HepG2 (cell line): ENCODE measurements around the gene GMEB2. TPM values are rescaled to one million over a fixed set of nuclear protein-coding genes. Genes with fewer than 3 reads are reported as not detected.

Source experiments
- ATAC-seq: fragments of 200-7000 bp; cut with Tn5 transposase; 3 replicates; pipeline ENCODE4 v1.9.1; 2020; ENCODE audit warnings: mild to moderate bottlenecking, moderate library complexity
- BruUV-seq: library from RNA; stranded (reverse); fragments of 400-500 nt; replicated peaks from 2 replicates; lab custom pipeline; 2021; lab: Mats Ljungman, UMichigan
- CTCF ChIA-PET: fragments of 300-600 bp; formaldehyde crosslinking; extraction: SDS; loops from one replicate; lab custom pipeline; 2021; ENCODE audit warnings: low total read pairs, inconsistent platforms, low intra/inter-chr PET ratio; lab: Yijun Ruan, JAX
- POLR2A ChIA-PET: fragments of 350-600 bp; sonication (Branson Sonifier 250); formaldehyde crosslinking; loops from one replicate; lab custom pipeline; 2020; ENCODE audit warnings: antibody characterized with exemption, inconsistent platforms; lab: Yijun Ruan, JAX
- DNase-seq: peaks from one replicate; pipeline ENCODE4 v3.0.0-alpha.2; 2015; ENCODE audit warnings: low spot score
- FAIRE-seq: peaks from 3 replicates; lab custom pipeline; 2011; peaks lifted over from hg19 to GRCh38; lab: Jason Lieb, UNC
- H2AFZ ChIP-seq: one replicate; pipeline ENCODE4 v1.6.1; 2011; ENCODE audit warnings: low read length, inconsistent platforms
- H3K27ac ChIP-seq: fragments of 300-600 bp; 3 replicates; pipeline ENCODE4 v1.8.0; 2011; ENCODE audit warnings: mixed run types, mild to moderate bottlenecking, mixed read lengths, low read length, inconsistent platforms; ENCODE audit not compliant: insufficient read depth; ENCODE audit errors: extremely low read length
- H3K27me3 ChIP-seq, 2 experiments: fragments of 200-600 bp in 1 of 2; 2 replicates in 1 of 2; 3 replicates in 1 of 2; pipeline versions ENCODE4 v1.6.0 to v1.8.0; 2011; ENCODE audit warnings: low read length in 2 of 2, mild to moderate bottlenecking in 2 of 2, moderate library complexity in 2 of 2, inconsistent platforms in 1 of 2; ENCODE audit not compliant: insufficient read depth in 2 of 2, control insufficient read depth in 1 of 2
- H3K36me3 ChIP-seq, 2 experiments: fragments of 200-600 bp in 1 of 2; replicated peaks in 1 of 2; 2 replicates in 1 of 2; 3 replicates in 1 of 2; pipeline versions ENCODE4 v1.5.1 to v1.8.0; 2011; ENCODE audit warnings: low read length in 2 of 2, inconsistent platforms in 1 of 2; ENCODE audit not compliant: insufficient read depth in 2 of 2, control insufficient read depth in 1 of 2
- H3K4me1 ChIP-seq: 2 replicates; pipeline ENCODE4 v1.5.1; 2012; ENCODE audit warnings: low read length, inconsistent platforms; ENCODE audit not compliant: insufficient read depth
- H3K4me2 ChIP-seq: 2 replicates; pipeline ENCODE4 v1.6.0; 2011; ENCODE audit warnings: low read depth, low read length, inconsistent platforms
- H3K4me3 ChIP-seq, 3 experiments: fragments of 200-600 bp in 1 of 3; sonication (generic), shearing (Covaris generic) in 1 of 3; replicated peaks in 1 of 3; 2 replicates each; pipeline ENCODE4 v1.5.1; 2011 to 2016; ENCODE audit warnings: low read length in 3 of 3, inconsistent platforms in 2 of 3, low read depth in 2 of 3, mild to moderate bottlenecking in 2 of 3, control low read depth in 1 of 3, mixed read lengths in 1 of 3; ENCODE audit not compliant: insufficient read depth in 1 of 3
- H3K79me2 ChIP-seq: one replicate; pipeline ENCODE4 v1.6.1; 2011; ENCODE audit warnings: low read length, inconsistent platforms; ENCODE audit not compliant: insufficient read depth
- H3K9ac ChIP-seq: 2 replicates; pipeline ENCODE4 v1.6.0; 2011; ENCODE audit warnings: mild to moderate bottlenecking, low read depth, low read length, inconsistent platforms; ENCODE audit not compliant: insufficient read depth
- H3K9me3 ChIP-seq: 2 replicates; pipeline ENCODE4 v1.5.1; 2012; ENCODE audit warnings: mild to moderate bottlenecking, low read length
- H4K20me1 ChIP-seq: 2 replicates; pipeline ENCODE4 v1.6.0; 2011; ENCODE audit warnings: inconsistent platforms, mild to moderate bottlenecking, low read length, moderate library complexity; ENCODE audit not compliant: insufficient read depth
- HDAC2 ChIP-seq: sonication (generic); formaldehyde crosslinking; IDR thresholded peaks from 2 replicates; pipeline ENCODE4 v1.4.0; 2020; ENCODE audit warnings: missing genetic modification reagents
- KDM2A ChIP-seq: sonication (generic); formaldehyde crosslinking; IDR thresholded peaks from 2 replicates; pipeline ENCODE4 v1.4.0; 2020; ENCODE audit warnings: low read depth, missing genetic modification reagents, borderline replicate concordance
- MAFK ChIP-seq, 2 experiments: IDR thresholded peaks in 1 of 2; conservative IDR thresholded peaks in 1 of 2; 2 replicates each; pipeline ENCODE4 v1.6.1; 2011; ENCODE audit warnings: improper control_type of control experiment in 2 of 2, low read length in 2 of 2
- MXI1 ChIP-seq: IDR thresholded peaks from 3 replicates; pipeline ENCODE4 v1.6.1; 2012; ENCODE audit warnings: low read depth, low read length, inconsistent platforms, borderline replicate concordance
- POLR2G ChIP-seq: fragments of 200-400 bp; formaldehyde crosslinking; IDR thresholded peaks from 2 replicates; pipeline ENCODE4 v1.6.1; 2018; ENCODE audit warnings: mild to moderate bottlenecking, low read depth, low read length, moderate library complexity
- RBFOX2 ChIP-seq: fragments of 200-400 bp; formaldehyde crosslinking; IDR thresholded peaks from 2 replicates; pipeline ENCODE4 v1.6.1; 2017; ENCODE audit warnings: low read depth, mild to moderate bottlenecking, low read length
- RFXANK ChIP-seq: IDR thresholded peaks from 2 replicates; pipeline ENCODE4 v1.6.1; 2016
- ZNF12 ChIP-seq: sonication (generic); formaldehyde crosslinking; IDR thresholded peaks from 2 replicates; pipeline ENCODE4 v1.5.0; 2020; ENCODE audit warnings: missing genetic modification reagents
- WGBS: methylation state at CpG from one replicate; pipeline ENCODE4 v1.1.6; 2017; ENCODE audit warnings: low lambda C conversion rate; 5-methylcytosine and 5-hydroxymethylcytosine counted together
- in situ Hi-C: cut with HindIII; loops from 2 replicates; pipeline ENCODE4 v1.10.0; 2017; ENCODE audit warnings: low pct_unique_long_range_greater_than_20kb; ENCODE audit not compliant: extremely low pct_ligation_motif_present
- intact Hi-C: fragments of 100-400 bp; cut with micrococcal nuclease; formaldehyde crosslinking; loops from one replicate; pipeline ENCODE4 v1.10.0; 2022; ENCODE audit not compliant: unreplicated experiment
- polyA plus RNA-seq, 8 experiments: library from polyadenylated mRNA; depleted of rRNA in 3 of 8; stranded (reverse) in 7 of 8; unstranded in 1 of 8; fragments of >200 nt; fragmentation: Illumina TruSeq in 4 of 8; extraction: Trizol in 4 of 8; gene quantifications; 2 replicates each; pipeline versions ENCODE4 v1.2.1 to v1.2.3, GENCODE V29; 2011 to 2016; ENCODE audit warnings: low read depth in 4 of 8, missing spikeins in 1 of 8, mixed read lengths in 1 of 8; ENCODE audit not compliant: insufficient read depth in 1 of 8
- total RNA-seq, 5 experiments: library from RNA; depleted of rRNA; stranded (reverse); fragments of >200 nt; fragmentation: Illumina TruSeq; extraction: Trizol; gene quantifications; 2 replicates each; pipeline ENCODE4 v1.2.3, GENCODE V29; 2016; ENCODE audit warnings: low read depth in 1 of 5
- TF ChIP-seq, protein P1 (sequence below): IDR thresholded peaks from 2 replicates; pipeline ENCODE4 v1.6.1; 2016; ENCODE audit warnings: low read depth, borderline replicate concordance
- TF ChIP-seq, protein P2 (sequence below): sonication (generic); formaldehyde crosslinking; conservative IDR thresholded peaks from 2 replicates; pipeline ENCODE4 v1.5.0; 2020; ENCODE audit warnings: missing genetic modification reagents
- TF ChIP-seq, protein P3 (sequence below): sonication (generic); formaldehyde crosslinking; IDR thresholded peaks from 2 replicates; pipeline ENCODE4 v1.4.0; 2020; ENCODE audit warnings: mild to moderate bottlenecking, missing genetic modification reagents
- TF ChIP-seq, protein P4 (sequence below): sonication (generic); formaldehyde crosslinking; IDR thresholded peaks from 2 replicates; pipeline ENCODE4 v1.4.0; 2020; ENCODE audit warnings: missing genetic modification reagents

Gene GMEB2
- total and polyA plus RNA-seq, 2 of the 13 experiments (the other 11 are each of a cell fraction or from before 2014, with no cell fraction given) = 10.6 to 12.4 TPM

DNA sequence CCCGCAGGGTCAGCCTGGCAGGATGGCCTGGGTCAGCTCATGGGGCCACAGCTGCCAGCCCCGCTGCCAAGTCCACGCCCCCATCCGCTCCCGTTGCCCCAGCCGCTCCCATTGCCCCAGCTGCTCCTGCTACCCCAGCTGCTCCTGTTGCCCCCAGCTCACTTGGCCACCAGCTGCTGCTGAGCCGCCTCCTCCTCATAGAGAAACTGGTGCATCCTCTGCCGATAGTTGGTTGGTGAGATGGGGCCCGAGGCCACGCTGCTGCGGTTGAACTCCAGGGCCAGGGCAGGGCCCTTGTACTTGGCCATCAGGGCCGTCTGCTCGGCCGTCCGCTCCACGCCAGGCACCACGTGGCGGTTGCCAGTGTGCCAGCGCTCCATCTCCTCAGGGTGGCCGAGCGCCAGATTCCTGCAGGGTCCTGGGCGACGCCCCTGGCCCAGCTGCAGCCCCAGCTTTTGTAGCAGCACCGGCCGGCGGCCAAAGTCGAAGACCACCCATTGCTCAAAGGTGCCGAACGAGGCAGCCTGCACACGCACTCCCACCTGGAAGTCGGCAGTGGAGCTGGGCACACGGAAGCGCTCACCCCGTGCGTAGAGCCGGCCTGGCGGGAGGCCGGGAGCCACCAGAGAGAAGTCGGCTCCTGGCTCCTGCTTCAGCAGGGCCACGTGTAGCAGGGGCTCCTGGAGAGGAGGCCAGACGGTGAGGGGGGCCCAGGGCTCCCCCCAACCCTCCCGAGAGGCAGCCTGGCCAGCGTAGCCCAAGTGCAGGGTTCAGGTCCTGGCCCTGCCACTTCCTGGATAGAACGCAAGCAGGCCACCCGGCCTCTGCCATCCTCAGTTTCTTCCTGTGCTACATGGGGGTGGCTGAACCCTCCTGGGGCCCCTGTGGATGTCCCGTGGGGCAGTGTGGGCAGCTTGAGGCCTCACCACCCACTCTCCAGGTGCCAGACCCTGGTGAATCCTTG is 57.6 kb downstream of the GMEB2 start (continued):
- TF ChIP-seq, protein P1, sequence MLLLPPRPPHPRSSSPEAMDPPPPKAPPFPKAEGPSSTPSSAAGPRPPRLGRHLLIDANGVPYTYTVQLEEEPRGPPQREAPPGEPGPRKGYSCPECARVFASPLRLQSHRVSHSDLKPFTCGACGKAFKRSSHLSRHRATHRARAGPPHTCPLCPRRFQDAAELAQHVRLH (CRISPR knock-in tag) = no peak
- TF ChIP-seq ZNF12 (no peak), RFXANK (CRISPR knock-in tag) (no peak)

DNA sequence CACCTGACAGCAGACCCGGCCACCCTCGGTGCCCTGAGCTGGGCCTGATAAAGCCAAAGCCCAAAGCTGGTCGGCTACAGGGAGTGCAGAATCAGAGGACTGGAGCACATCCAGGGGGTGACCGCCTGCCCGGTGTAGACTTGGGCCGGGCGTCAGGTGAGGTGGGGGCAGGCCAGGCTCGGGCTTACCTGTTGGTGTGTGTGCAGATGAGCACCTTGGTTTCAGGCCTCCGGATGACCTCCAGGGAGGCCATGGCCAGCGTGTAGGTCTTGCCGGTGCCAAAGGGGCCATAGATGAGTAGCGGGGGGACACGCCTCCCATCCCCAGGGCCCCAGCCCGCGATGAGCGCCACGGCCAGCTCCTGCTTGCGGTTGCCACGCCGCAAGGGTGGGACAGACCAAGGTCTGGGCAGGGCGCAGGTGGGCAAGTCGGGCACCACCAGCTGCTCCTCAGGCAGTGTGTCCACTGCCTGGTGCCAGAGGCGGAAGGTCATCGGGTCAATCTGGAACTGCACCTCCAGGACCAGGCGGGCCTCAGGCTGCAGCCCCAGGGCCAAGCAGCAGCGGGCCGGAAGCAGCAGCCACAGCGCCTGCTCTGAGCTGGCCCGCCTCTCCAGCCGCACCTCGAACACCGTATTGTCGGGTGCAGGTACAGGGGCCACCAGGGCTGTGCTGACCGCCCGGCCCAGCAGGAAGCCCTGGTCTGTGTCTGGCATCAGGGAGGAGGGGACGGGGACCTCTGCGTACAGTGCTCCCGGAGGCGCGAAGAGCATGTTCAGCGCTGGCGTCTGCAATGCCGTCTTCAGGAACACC is 58.5 kb downstream of the GMEB2 start:
- POLR2A ChIA-PET = interaction anchor here (0.9 to 1.0 kb wide), 2 partner anchors 11 to 139 kb away, joined by 3 read pairs; partner anchors contain the start of genes ARFRP1 and ZGPAT
- Histone ChIP-seq H3K27ac (no peak overlapping the region), H3K9me3 (no peaks in the 10 kb centered on the region), H2AFZ (no peak overlapping the region), H3K9ac (no peak overlapping the region)
- no peak for ATAC-seq
- TF ChIP-seq, protein P2, sequence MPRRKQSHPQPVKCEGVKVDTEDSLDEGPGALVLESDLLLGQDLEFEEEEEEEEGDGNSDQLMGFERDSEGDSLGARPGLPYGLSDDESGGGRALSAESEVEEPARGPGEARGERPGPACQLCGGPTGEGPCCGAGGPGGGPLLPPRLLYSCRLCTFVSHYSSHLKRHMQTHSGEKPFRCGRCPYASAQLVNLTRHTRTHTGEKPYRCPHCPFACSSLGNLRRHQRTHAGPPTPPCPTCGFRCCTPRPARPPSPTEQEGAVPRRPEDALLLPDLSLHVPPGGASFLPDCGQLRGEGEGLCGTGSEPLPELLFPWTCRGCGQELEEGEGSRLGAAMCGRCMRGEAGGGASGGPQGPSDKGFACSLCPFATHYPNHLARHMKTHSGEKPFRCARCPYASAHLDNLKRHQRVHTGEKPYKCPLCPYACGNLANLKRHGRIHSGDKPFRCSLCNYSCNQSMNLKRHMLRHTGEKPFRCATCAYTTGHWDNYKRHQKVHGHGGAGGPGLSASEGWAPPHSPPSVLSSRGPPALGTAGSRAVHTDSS = 0 out of 2 replicates have a peak, but pooled peaks have one; percentile 57
- TF ChIP-seq KDM2A (CRISPR knock-in tag) (0 out of 2 replicates have a peak, but pooled peaks have one; percentile 9), POLR2G (0 out of 2 replicates have a peak, but pooled peaks have one; percentile 4), MXI1 (no peak), RBFOX2 (0 out of 2 replicates have a peak, but pooled peaks have one; percentile 23), HDAC2 (CRISPR knock-in tag) (no peak), MAFK (conservative IDR thresholded peaks at IDR 0.05 in 1 of 2, IDR thresholded peaks at IDR 0.05 in 1 of 2; ENCODE audit: low read length in 2 of 2) (no peak)
- TF ChIP-seq, protein P3, sequence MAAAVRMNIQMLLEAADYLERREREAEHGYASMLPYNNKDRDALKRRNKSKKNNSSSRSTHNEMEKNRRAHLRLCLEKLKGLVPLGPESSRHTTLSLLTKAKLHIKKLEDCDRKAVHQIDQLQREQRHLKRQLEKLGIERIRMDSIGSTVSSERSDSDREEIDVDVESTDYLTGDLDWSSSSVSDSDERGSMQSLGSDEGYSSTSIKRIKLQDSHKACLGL (CRISPR knock-in tag) = 0 out of 2 replicates have a peak, but pooled peaks have one; percentile 18
- TF ChIP-seq, protein P4, sequence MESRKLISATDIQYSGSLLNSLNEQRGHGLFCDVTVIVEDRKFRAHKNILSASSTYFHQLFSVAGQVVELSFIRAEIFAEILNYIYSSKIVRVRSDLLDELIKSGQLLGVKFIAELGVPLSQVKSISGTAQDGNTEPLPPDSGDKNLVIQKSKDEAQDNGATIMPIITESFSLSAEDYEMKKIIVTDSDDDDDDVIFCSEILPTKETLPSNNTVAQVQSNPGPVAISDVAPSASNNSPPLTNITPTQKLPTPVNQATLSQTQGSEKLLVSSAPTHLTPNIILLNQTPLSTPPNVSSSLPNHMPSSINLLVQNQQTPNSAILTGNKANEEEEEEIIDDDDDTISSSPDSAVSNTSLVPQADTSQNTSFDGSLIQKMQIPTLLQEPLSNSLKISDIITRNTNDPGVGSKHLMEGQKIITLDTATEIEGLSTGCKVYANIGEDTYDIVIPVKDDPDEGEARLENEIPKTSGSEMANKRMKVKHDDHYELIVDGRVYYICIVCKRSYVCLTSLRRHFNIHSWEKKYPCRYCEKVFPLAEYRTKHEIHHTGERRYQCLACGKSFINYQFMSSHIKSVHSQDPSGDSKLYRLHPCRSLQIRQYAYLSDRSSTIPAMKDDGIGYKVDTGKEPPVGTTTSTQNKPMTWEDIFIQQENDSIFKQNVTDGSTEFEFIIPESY (CRISPR knock-in tag) = 0 out of 2 replicates have a peak, but pooled peaks have one; percentile 13
- TF ChIP-seq, all 625 proteins: peak for 6
- DNase-seq (no peak), FAIRE-seq (no peak)
- in situ Hi-C loops (no loop called here), intact Hi-C loops (no loop called here)
- no peaks in the 10 kb centered on the region for H3K36me3 ChIP-seq
- WGBS = 77% methylated on average over 20 of the region's 43 CpGs
- peaks cover 8% of the 10 kb centered on the region for H3K4me1 ChIP-seq
- no TSS peak for BruUV-seq
- H3K4me2 ChIP-seq = no peak overlapping the region
- no peaks in the 10 kb centered on the region for H3K79me2 ChIP-seq
- no peaks in the 10 kb centered on the region for H3K27me3 ChIP-seq
- peaks cover 2% of the 10 kb centered on the region; the same call in 1 of the 2 replicates for H4K20me1 ChIP-seq
- CTCF ChIA-PET = no interaction called here
- no peak overlapping the region for H3K4me3 ChIP-seq
